HepG2 (cell line): ENCODE results near the gene GRIP2. TPM values are rescaled to one million over a fixed set of nuclear protein-coding genes. Genes with fewer than 3 reads are reported as not detected.
A peak's percentile ranks its signal among the peaks of the same experiment; 100 is the strongest.

Source experiments
- ATAC-seq: fragments of 200-7000 bp; cut with Tn5 transposase; 3 replicates; pipeline ENCODE4 v1.9.1; 2020; ENCODE audit warnings: mild to moderate bottlenecking, moderate library complexity
- BruUV-seq: library from RNA; stranded (reverse); fragments of 400-500 nt; replicated peaks from 2 replicates; lab custom pipeline; 2021; lab: Mats Ljungman, UMichigan
- CTCF ChIA-PET: fragments of 300-600 bp; formaldehyde crosslinking; extraction: SDS; loops from one replicate; lab custom pipeline; 2021; ENCODE audit warnings: low total read pairs, inconsistent platforms, low intra/inter-chr PET ratio; lab: Yijun Ruan, JAX
- POLR2A ChIA-PET: fragments of 350-600 bp; sonication (Branson Sonifier 250); formaldehyde crosslinking; loops from one replicate; lab custom pipeline; 2020; ENCODE audit warnings: antibody characterized with exemption, inconsistent platforms; lab: Yijun Ruan, JAX
- DNase-seq: peaks from one replicate; pipeline ENCODE4 v3.0.0-alpha.2; 2015; ENCODE audit warnings: low spot score
- FAIRE-seq: peaks from 3 replicates; lab custom pipeline; 2011; peaks lifted over from hg19 to GRCh38; lab: Jason Lieb, UNC
- H2AFZ ChIP-seq: one replicate; pipeline ENCODE4 v1.6.1; 2011; ENCODE audit warnings: low read length, inconsistent platforms
- H3K27ac ChIP-seq: fragments of 300-600 bp; 3 replicates; pipeline ENCODE4 v1.8.0; 2011; ENCODE audit warnings: mixed run types, mild to moderate bottlenecking, mixed read lengths, low read length, inconsistent platforms; ENCODE audit not compliant: insufficient read depth; ENCODE audit errors: extremely low read length
- H3K27me3 ChIP-seq, 2 experiments: fragments of 200-600 bp in 1 of 2; 2 replicates in 1 of 2; 3 replicates in 1 of 2; pipeline versions ENCODE4 v1.6.0 to v1.8.0; 2011; ENCODE audit warnings: low read length in 2 of 2, mild to moderate bottlenecking in 2 of 2, moderate library complexity in 2 of 2, inconsistent platforms in 1 of 2; ENCODE audit not compliant: insufficient read depth in 2 of 2, control insufficient read depth in 1 of 2
- H3K36me3 ChIP-seq, 2 experiments: fragments of 200-600 bp in 1 of 2; replicated peaks in 1 of 2; 2 replicates in 1 of 2; 3 replicates in 1 of 2; pipeline versions ENCODE4 v1.5.1 to v1.8.0; 2011; ENCODE audit warnings: low read length in 2 of 2, inconsistent platforms in 1 of 2; ENCODE audit not compliant: insufficient read depth in 2 of 2, control insufficient read depth in 1 of 2
- H3K4me1 ChIP-seq: 2 replicates; pipeline ENCODE4 v1.5.1; 2012; ENCODE audit warnings: low read length, inconsistent platforms; ENCODE audit not compliant: insufficient read depth
- H3K4me2 ChIP-seq: 2 replicates; pipeline ENCODE4 v1.6.0; 2011; ENCODE audit warnings: low read depth, low read length, inconsistent platforms
- H3K4me3 ChIP-seq, 3 experiments: fragments of 200-600 bp in 1 of 3; sonication (generic), shearing (Covaris generic) in 1 of 3; replicated peaks in 1 of 3; 2 replicates each; pipeline ENCODE4 v1.5.1; 2011 to 2016; ENCODE audit warnings: low read length in 3 of 3, inconsistent platforms in 2 of 3, low read depth in 2 of 3, mild to moderate bottlenecking in 2 of 3, control low read depth in 1 of 3, mixed read lengths in 1 of 3; ENCODE audit not compliant: insufficient read depth in 1 of 3
- H3K79me2 ChIP-seq: one replicate; pipeline ENCODE4 v1.6.1; 2011; ENCODE audit warnings: low read length, inconsistent platforms; ENCODE audit not compliant: insufficient read depth
- H3K9ac ChIP-seq: 2 replicates; pipeline ENCODE4 v1.6.0; 2011; ENCODE audit warnings: mild to moderate bottlenecking, low read depth, low read length, inconsistent platforms; ENCODE audit not compliant: insufficient read depth
- H3K9me3 ChIP-seq: 2 replicates; pipeline ENCODE4 v1.5.1; 2012; ENCODE audit warnings: mild to moderate bottlenecking, low read length
- H4K20me1 ChIP-seq: 2 replicates; pipeline ENCODE4 v1.6.0; 2011; ENCODE audit warnings: inconsistent platforms, mild to moderate bottlenecking, low read length, moderate library complexity; ENCODE audit not compliant: insufficient read depth
- E2F5 ChIP-seq: sonication (generic); formaldehyde crosslinking; conservative IDR thresholded peaks from 2 replicates; pipeline ENCODE4 v1.4.0; 2020; ENCODE audit warnings: missing genetic modification reagents
- ELK4 ChIP-seq: sonication (generic); formaldehyde crosslinking; IDR thresholded peaks from 2 replicates; pipeline ENCODE4 v1.9.0; 2021; ENCODE audit warnings: missing genetic modification reagents, borderline replicate concordance
- MIER2 ChIP-seq: IDR thresholded peaks from 2 replicates; pipeline ENCODE4 v1.6.1; 2016; ENCODE audit warnings: missing biosample characterization, missing genetic modification reagents
- MTA1 ChIP-seq: sonication (generic); formaldehyde crosslinking; IDR thresholded peaks from 2 replicates; pipeline ENCODE4 v1.4.0; 2020; ENCODE audit warnings: missing genetic modification reagents, mild to moderate bottlenecking, borderline replicate concordance
- SP5 ChIP-seq: IDR thresholded peaks from 2 replicates; pipeline ENCODE4 v1.6.1; 2016; ENCODE audit warnings: low read depth, borderline replicate concordance
- SRSF4 ChIP-seq: fragments of 200-400 bp; formaldehyde crosslinking; IDR thresholded peaks from one replicate; pipeline ENCODE4 v1.6.1; 2018; ENCODE audit warnings: mild to moderate bottlenecking, low read depth, low read length, moderate library complexity; ENCODE audit not compliant: poor library complexity, severe bottlenecking
- ZBTB3 ChIP-seq: sonication (generic); formaldehyde crosslinking; IDR thresholded peaks from 2 replicates; pipeline ENCODE4 v1.4.0; 2020; ENCODE audit warnings: low read depth, mild to moderate bottlenecking, moderate library complexity, missing genetic modification reagents, borderline replicate concordance
- ZNF652 ChIP-seq: IDR thresholded peaks from 2 replicates; pipeline ENCODE4 v1.6.1; 2016; ENCODE audit warnings: low read depth, borderline replicate concordance
- ZNF768 ChIP-seq: sonication (generic); formaldehyde crosslinking; IDR thresholded peaks from 2 replicates; pipeline ENCODE4 v1.4.0; 2020; ENCODE audit warnings: missing genetic modification reagents
- WGBS: methylation state at CpG from one replicate; pipeline ENCODE4 v1.1.6; 2017; ENCODE audit warnings: low lambda C conversion rate; 5-methylcytosine and 5-hydroxymethylcytosine counted together
- in situ Hi-C: cut with HindIII; loops from 2 replicates; pipeline ENCODE4 v1.10.0; 2017; ENCODE audit warnings: low pct_unique_long_range_greater_than_20kb; ENCODE audit not compliant: extremely low pct_ligation_motif_present
- intact Hi-C: fragments of 100-400 bp; cut with micrococcal nuclease; formaldehyde crosslinking; loops from one replicate; pipeline ENCODE4 v1.10.0; 2022; ENCODE audit not compliant: unreplicated experiment
- polyA plus RNA-seq, 8 experiments: library from polyadenylated mRNA; depleted of rRNA in 3 of 8; stranded (reverse) in 7 of 8; unstranded in 1 of 8; fragments of >200 nt; fragmentation: Illumina TruSeq in 4 of 8; extraction: Trizol in 4 of 8; gene quantifications; 2 replicates each; pipeline versions ENCODE4 v1.2.1 to v1.2.3, GENCODE V29; 2011 to 2016; ENCODE audit warnings: low read depth in 4 of 8, missing spikeins in 1 of 8, mixed read lengths in 1 of 8; ENCODE audit not compliant: insufficient read depth in 1 of 8
- total RNA-seq, 5 experiments: library from RNA; depleted of rRNA; stranded (reverse); fragments of >200 nt; fragmentation: Illumina TruSeq; extraction: Trizol; gene quantifications; 2 replicates each; pipeline ENCODE4 v1.2.3, GENCODE V29; 2016; ENCODE audit warnings: low read depth in 1 of 5

GRIP2 gene
- total and polyA plus RNA-seq, 2 of the 13 experiments (the other 11 are each of a cell fraction or from before 2014, with no cell fraction given) = 0.11 to 0.24 TPM

GRCh38 chr3:14543446-14543845, 3.3 kb upstream of the GRIP2 start (continued):
- no peak for TF ChIP-seq ZNF652 (CRISPR knock-in tag)

GRCh38 chr3:14542656-14543055, 2.5 kb upstream of the GRIP2 start:
- Histone ChIP-seq H3K4me2 (no peak overlapping the region), H3K27ac (no peak overlapping the region), H3K4me3 (no peak overlapping the region), H3K36me3 (no peaks in the 10 kb centered on the region), H3K4me1 (peaks cover 2% of the 10 kb centered on the region), H3K9ac (no peak overlapping the region), H3K79me2 (no peaks in the 10 kb centered on the region), H3K27me3 (peaks cover 7 to 14% of the 10 kb centered on the region in 2 experiments; a peak in 3 of 5 replicates), H3K9me3 (no peaks in the 10 kb centered on the region), H2AFZ (no peak overlapping the region), H4K20me1 (no peaks in the 10 kb centered on the region)
- in situ Hi-C loops (no loop called here), intact Hi-C loops (no loop called here)
- 14% methylated on average over 3 of the region's 3 CpGs for WGBS
- no TSS peak for BruUV-seq
- ChIA-PET CTCF (no interaction called here), POLR2A (no interaction called here)
- ATAC-seq (no peak), FAIRE-seq (no peak), DNase-seq (no peak)
- TF ChIP-seq ZNF768 (CRISPR knock-in tag) (peak; percentile 77; the same call in 1 of the 2 replicates), ZBTB3 (no peak)

GRCh38 chr3:14541646-14542045, 1.5 kb upstream of the GRIP2 start:
- FAIRE-seq (no peak), ATAC-seq (no peak), DNase-seq (no peak)
- no peak overlapping the region for H2AFZ ChIP-seq
- WGBS = 29% methylated on average over 8 of the region's 9 CpGs
- in situ Hi-C loops (no loop called here), intact Hi-C loops (no loop called here)
- CTCF ChIA-PET = no interaction called here
- H3K9ac ChIP-seq = no peak overlapping the region
- H3K4me1 ChIP-seq = no peaks in the 10 kb centered on the region
- no peak overlapping the region for H3K27ac ChIP-seq
- no peak overlapping the region for H3K4me3 ChIP-seq
- POLR2A ChIA-PET = no interaction called here
- H4K20me1 ChIP-seq = no peaks in the 10 kb centered on the region
- no peak overlapping the region for H3K4me2 ChIP-seq
- no TSS peak for BruUV-seq
- no peak for TF ChIP-seq MTA1
- TF ChIP-seq SRSF4 = no peak
- no peak for TF ChIP-seq E2F5 (CRISPR knock-in tag)
- no peak for TF ChIP-seq MIER2 (CRISPR knock-in tag)
- no peak for TF ChIP-seq SP5 (CRISPR knock-in tag)
- no peak for TF ChIP-seq ELK4 (CRISPR knock-in tag)
- no peaks in the 10 kb centered on the region for H3K9me3 ChIP-seq
- no peaks in the 10 kb centered on the region for H3K79me2 ChIP-seq
- no peaks in the 10 kb centered on the region for H3K36me3 ChIP-seq
- peaks cover 7 to 14% of the 10 kb centered on the region in 2 experiments; a peak in 3 of 5 replicates for H3K27me3 ChIP-seq
